Keratinocyte (primary cell): ENCODE measurements around the gene TCEAL3.
"Not testable (repeated sequence)": the region's sequence is repeated elsewhere in the genome, so short reads cannot be mapped to it uniquely, and the experiment has no call there.

Source experiments
- EZH2 ChIP-seq: IDR thresholded peaks from one replicate; pipeline ENCODE4 v1.6.1; 2012; ENCODE audit warnings: inconsistent platforms, mild to moderate bottlenecking, low read length, moderate library complexity
- TF ChIP-seq, protein P1 (sequence below), 3 experiments: IDR thresholded peaks in 1 of 3; conservative IDR thresholded peaks in 1 of 3; optimal IDR thresholded peaks in 1 of 3; 2 replicates in 2 of 3; 3 replicates in 1 of 3; pipeline versions ENCODE3 to v1.5.1; 2011; ENCODE audit warnings: low read length in 3 of 3, mild to moderate bottlenecking in 3 of 3, moderate library complexity in 2 of 3, control low read depth in 1 of 3, inconsistent platforms in 1 of 3; ENCODE audit not compliant: insufficient read depth in 2 of 3; ENCODE audit errors: extremely low read depth in 1 of 3

DNA sequence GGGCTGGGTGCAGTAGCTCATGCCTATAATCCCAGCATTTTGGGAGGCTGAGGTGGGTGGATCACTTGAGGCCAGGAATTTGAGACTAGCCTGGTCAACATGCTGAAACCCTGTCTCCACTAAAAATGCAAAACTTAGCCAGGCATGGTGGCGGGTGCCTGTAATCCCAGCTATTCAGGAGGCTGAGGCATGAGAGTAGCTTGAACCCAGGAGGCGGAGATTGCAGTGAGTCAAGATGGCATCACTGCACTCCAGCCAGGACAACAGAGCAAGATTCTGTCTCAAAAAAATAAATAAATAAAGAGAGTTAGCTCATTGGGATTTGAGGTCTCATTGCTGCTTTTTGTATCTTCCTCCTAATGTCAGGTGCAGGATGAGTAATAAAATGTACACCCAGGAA is 49.3 kb downstream of the TCEAL3 start:
- TF ChIP-seq, protein P1, sequence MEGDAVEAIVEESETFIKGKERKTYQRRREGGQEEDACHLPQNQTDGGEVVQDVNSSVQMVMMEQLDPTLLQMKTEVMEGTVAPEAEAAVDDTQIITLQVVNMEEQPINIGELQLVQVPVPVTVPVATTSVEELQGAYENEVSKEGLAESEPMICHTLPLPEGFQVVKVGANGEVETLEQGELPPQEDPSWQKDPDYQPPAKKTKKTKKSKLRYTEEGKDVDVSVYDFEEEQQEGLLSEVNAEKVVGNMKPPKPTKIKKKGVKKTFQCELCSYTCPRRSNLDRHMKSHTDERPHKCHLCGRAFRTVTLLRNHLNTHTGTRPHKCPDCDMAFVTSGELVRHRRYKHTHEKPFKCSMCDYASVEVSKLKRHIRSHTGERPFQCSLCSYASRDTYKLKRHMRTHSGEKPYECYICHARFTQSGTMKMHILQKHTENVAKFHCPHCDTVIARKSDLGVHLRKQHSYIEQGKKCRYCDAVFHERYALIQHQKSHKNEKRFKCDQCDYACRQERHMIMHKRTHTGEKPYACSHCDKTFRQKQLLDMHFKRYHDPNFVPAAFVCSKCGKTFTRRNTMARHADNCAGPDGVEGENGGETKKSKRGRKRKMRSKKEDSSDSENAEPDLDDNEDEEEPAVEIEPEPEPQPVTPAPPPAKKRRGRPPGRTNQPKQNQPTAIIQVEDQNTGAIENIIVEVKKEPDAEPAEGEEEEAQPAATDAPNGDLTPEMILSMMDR (optimal IDR thresholded peaks at IDR 0.05 in 1 of 3, IDR thresholded peaks at IDR 0.05 in 1 of 3, conservative IDR thresholded peaks at IDR 0.05 in 1 of 3; ENCODE audit: extremely low read depth in 1 of 3, insufficient read depth in 2 of 3, low read length in 3 of 3): not testable (repeated sequence)
- not testable (repeated sequence) for TF ChIP-seq EZH2
